Hepatocyte (in vitro differentiated cells): Measurements from ENCODE around the gene TMEM11.

Source experiments
- CTCF ChIP-seq: fragments of 200-600 bp; sonication (generic); IDR thresholded peaks from 2 replicates; pipeline ENCODE4 v1.5.1; 2016; ENCODE audit warnings: antibody characterized with exemption, mild to moderate bottlenecking; ENCODE audit not compliant: poor library complexity
- EZH2 ChIP-seq: fragments of 200-600 bp; sonication (generic); IDR thresholded peaks from 2 replicates; pipeline ENCODE4 v1.6.1; 2016; ENCODE audit warnings: antibody characterized with exemption, mild to moderate bottlenecking, borderline replicate concordance

GRCh38 chr17:21177401-21177800 lies 36.6 kb downstream of the TMEM11 start:
- TF ChIP-seq CTCF (no peak), EZH2 (no peak)
